Measurements from ENCODE around the gene CD109. TPM values are rescaled to one million over a fixed set of nuclear protein-coding genes. Genes with fewer than 3 reads are reported as not detected.

CD109 gene
- total RNA-seq, 4 donors from 2014 or later = 7.9 to 27.0 (median 19.8) TPM

DNA sequence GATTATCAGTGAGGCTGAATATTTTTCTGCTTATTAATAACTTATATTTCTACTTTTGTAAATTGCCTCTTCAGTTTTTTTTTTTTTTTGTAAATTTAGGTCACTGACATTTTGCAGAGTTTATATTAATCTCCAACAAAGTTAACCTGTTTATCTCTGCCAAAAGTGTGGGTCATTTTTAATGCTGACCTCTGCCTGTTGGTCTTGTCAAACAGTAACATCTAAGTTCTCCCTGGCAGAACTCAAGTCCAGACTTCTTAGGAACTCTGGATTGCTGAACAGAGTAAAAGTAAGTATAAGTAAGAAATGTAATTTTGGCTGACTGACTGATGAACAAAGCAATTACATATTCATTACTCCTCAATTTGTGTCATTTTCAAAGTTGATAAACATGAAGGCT lies 83.9 kb downstream of the CD109 start:
- H3K27me3 ChIP-seq = no peaks in the 10 kb centered on the region
- peaks cover 0 to 19% (median 0%) of the 10 kb centered on the region in 3 donors for H3K4me1 ChIP-seq
- no peak for ATAC-seq
- no peaks in the 10 kb centered on the region for H3K9me3 ChIP-seq
- H3K36me3 ChIP-seq = peaks cover 0 to 4% of the 10 kb centered on the region in 2 donors
- H3K27ac ChIP-seq = no peak overlapping the region
- TF ChIP-seq POLR2AphosphoS5 (IDR thresholded peaks at IDR 0.05) (no peak), EP300 (IDR thresholded peaks at IDR 0.05) (no peak), POLR2A (IDR thresholded peaks at IDR 0.05) (no peak)
- TF ChIP-seq, protein P1, sequence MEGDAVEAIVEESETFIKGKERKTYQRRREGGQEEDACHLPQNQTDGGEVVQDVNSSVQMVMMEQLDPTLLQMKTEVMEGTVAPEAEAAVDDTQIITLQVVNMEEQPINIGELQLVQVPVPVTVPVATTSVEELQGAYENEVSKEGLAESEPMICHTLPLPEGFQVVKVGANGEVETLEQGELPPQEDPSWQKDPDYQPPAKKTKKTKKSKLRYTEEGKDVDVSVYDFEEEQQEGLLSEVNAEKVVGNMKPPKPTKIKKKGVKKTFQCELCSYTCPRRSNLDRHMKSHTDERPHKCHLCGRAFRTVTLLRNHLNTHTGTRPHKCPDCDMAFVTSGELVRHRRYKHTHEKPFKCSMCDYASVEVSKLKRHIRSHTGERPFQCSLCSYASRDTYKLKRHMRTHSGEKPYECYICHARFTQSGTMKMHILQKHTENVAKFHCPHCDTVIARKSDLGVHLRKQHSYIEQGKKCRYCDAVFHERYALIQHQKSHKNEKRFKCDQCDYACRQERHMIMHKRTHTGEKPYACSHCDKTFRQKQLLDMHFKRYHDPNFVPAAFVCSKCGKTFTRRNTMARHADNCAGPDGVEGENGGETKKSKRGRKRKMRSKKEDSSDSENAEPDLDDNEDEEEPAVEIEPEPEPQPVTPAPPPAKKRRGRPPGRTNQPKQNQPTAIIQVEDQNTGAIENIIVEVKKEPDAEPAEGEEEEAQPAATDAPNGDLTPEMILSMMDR (IDR thresholded peaks at IDR 0.05) = no peak
- H3K4me3 ChIP-seq = no peak overlapping the region

DNA sequence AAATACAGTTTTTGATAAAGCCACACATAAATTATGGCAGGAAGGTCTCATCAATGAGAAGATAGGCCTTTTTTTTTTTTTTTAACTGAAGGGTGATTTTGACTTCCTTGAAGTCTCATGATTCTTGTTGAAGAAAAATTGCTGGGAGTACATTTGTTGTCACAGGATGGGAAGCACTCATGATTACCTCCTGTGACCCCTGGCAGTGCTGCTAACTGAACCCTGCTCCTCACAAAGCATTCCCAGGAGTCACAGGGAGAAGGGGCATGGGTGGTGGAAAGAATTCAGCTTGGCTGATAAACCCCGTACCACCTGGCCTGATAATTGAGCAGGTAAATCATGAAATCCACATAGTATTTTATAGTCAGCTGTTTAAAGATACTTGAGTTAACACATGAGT lies 86.9 kb downstream of the CD109 start:
- WGBS, 2 donors (ENCODE audit: low coverage in 1 of 2) = 60 to 100% methylated on average over 1 of the region's 1 CpG
- H3K9me3 ChIP-seq = no peaks in the 10 kb centered on the region
- H3K4me3 ChIP-seq = no peak overlapping the region
- H3K27ac ChIP-seq = no peak overlapping the region
- no peaks in the 10 kb centered on the region for H3K27me3 ChIP-seq
- peaks cover 0 to 16% (median 0%) of the 10 kb centered on the region in 3 donors for H3K4me1 ChIP-seq
- TF ChIP-seq EP300 (IDR thresholded peaks at IDR 0.05) = no peak
- TF ChIP-seq, protein P1 (IDR thresholded peaks at IDR 0.05) = no peak
- no peak for TF ChIP-seq POLR2AphosphoS5 (IDR thresholded peaks at IDR 0.05)
- TF ChIP-seq POLR2A (IDR thresholded peaks at IDR 0.05) = no peak
- no peak for ATAC-seq
- peaks cover 0 to 21% of the 10 kb centered on the region in 2 donors for H3K36me3 ChIP-seq

DNA sequence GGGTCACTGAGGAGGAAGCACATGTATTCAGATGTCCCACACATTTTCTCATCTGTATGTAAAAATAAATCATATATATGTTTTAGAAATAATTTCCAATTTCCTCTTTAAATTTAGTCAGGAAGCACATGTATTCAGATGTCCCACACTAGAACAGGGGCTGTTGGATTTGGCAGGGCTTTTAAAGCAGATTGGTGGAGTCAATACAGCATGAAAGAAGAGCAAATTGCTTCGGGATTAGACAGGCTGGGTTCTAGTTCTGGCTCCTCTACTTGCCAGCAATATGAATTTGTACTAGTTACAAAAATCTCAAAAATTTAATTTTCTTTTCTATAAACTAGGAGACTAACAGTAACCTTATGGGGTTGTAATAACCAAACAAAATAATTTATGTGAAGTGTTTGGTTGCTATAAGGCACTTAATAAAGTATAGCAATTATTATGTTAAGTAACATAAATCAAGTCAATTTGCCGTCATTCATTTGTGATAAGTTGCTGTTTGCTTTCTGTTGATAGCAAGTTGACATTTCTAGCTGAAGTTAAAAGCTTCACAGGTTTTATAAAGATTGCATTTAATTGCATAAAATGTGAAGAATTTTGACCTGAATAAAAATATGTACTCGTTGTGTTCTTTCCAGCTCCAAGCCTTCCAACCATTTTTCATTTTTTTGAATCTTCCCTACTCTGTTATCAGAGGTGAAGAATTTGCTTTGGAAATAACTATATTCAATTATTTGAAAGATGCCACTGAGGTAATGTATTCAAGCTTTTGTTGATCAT lies 88.9 kb downstream of the CD109 start:
- TF ChIP-seq POLR2A (IDR thresholded peaks at IDR 0.05) = no peak
- TF ChIP-seq, protein P1 (IDR thresholded peaks at IDR 0.05) = no peak
- no peak for TF ChIP-seq EP300 (IDR thresholded peaks at IDR 0.05)
- TF ChIP-seq POLR2AphosphoS5 (IDR thresholded peaks at IDR 0.05) = no peak
- Histone ChIP-seq H3K4me3 (no peak overlapping the region), H3K9me3 (no peaks in the 10 kb centered on the region), H3K27ac (no peak overlapping the region), H3K4me1 (peaks cover 0 to 5% (median 0%) of the 10 kb centered on the region in 3 donors), H3K27me3 (no peaks in the 10 kb centered on the region), H3K36me3 (peaks cover 0 to 29% of the 10 kb centered on the region in 2 donors)
- 72 to 79% methylated on average over 3 of the region's 3 CpGs for WGBS, 2 donors (ENCODE audit: low coverage in 1 of 2)
- ATAC-seq = no peak

DNA sequence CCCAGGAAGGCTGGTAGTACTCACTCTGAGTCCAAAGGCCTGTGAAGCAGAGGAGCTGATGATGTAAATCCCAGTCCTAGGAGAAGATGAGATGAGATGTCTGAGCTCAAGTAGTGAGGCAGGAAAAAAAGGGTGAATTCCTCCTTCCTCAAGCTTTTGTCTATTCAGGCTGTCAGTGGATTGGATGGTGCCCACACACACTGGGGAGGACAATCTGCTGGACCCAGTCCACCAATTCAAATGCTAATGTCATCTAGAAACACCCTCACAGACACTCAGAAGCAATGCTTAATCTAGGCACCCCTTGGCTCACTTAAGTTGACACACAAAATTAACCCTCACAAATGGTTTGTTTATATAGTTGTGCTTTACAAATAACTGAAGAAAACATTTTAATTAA lies 94.6 kb downstream of the CD109 start:
- H3K36me3 ChIP-seq = peaks cover 0 to 44% of the 10 kb centered on the region in 2 donors
- ATAC-seq = no peak
- no peaks in the 10 kb centered on the region for H3K27me3 ChIP-seq
- no peak overlapping the region for H3K4me3 ChIP-seq
- H3K4me1 ChIP-seq = no peaks in the 10 kb centered on the region
- no peak overlapping the region for H3K27ac ChIP-seq
- no peaks in the 10 kb centered on the region for H3K9me3 ChIP-seq
- TF ChIP-seq EP300 (IDR thresholded peaks at IDR 0.05) (no peak), POLR2AphosphoS5 (IDR thresholded peaks at IDR 0.05) (no peak), POLR2A (IDR thresholded peaks at IDR 0.05) (no peak)
- TF ChIP-seq, protein P1 (IDR thresholded peaks at IDR 0.05) = no peak

DNA sequence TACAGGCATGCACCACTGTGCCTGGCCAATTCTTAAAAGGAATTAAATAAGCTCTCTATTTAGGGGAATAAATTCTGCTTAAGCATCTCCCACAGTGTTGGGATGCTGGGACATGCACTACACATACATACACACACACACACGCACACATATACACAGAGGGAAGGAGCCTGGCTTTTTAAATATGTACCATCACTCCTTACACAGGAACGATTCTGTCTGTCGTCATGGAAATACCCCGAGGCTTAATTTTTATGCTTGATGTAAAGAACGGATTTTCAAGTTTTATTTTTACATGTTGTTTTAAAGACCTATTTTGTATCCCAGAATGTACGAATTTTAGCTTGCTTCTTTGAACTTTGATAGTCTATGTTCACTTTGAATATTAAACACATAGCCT lies 95.3 kb downstream of the CD109 start:
- Histone ChIP-seq H3K27ac (no peak overlapping the region), H3K27me3 (no peaks in the 10 kb centered on the region), H3K36me3 (peaks cover 0 to 38% of the 10 kb centered on the region in 2 donors), H3K9me3 (no peaks in the 10 kb centered on the region), H3K4me3 (no peak overlapping the region), H3K4me1 (no peaks in the 10 kb centered on the region)
- WGBS, 2 donors (ENCODE audit: low coverage in 1 of 2) = 72 to 77% methylated on average over 6 of the region's 6 CpGs
- ATAC-seq = no peak
- no peak for TF ChIP-seq POLR2A (IDR thresholded peaks at IDR 0.05)
- TF ChIP-seq, protein P1 (IDR thresholded peaks at IDR 0.05) = no peak
- TF ChIP-seq POLR2AphosphoS5 (IDR thresholded peaks at IDR 0.05) = no peak
- TF ChIP-seq EP300 (IDR thresholded peaks at IDR 0.05) = no peak

Measured in gastroesophageal sphincter (tissue), 4 donors.